T-cell (primary cell): ENCODE data around the gene TMC3. TPM values are rescaled to one million over a fixed set of nuclear protein-coding genes. Genes with fewer than 3 reads are reported as not detected.
"Not testable (repeated sequence)": the region's sequence is repeated elsewhere in the genome, so short reads cannot be mapped to it uniquely, and the experiment has no call there.

Experiments used
- ATAC-seq, 4 experiments: fragments of 200-7000 bp in 3 of 4; fragments of 150-1000 bp in 1 of 4; cut with Tn5 transposase; replicated peaks in 1 of 4; 1 replicate in 3 of 4; 2 replicates in 1 of 4; pipeline ENCODE4 v1.10.0; 2021; ENCODE audit warnings: moderate library complexity in 3 of 4, mild to moderate bottlenecking in 2 of 4, moderate number of reproducible peaks in 1 of 4
- CTCF ChIA-PET, 2 donors: fragments of 300-600 bp; sonication (Branson Sonifier 250); formaldehyde crosslinking; loops; one replicate each; lab custom pipeline; 2022; ENCODE audit warnings: antibody characterized with exemption in 2 of 2; lab: Charles Lee
- POLR2A ChIA-PET, 2 donors: fragments of 300-600 bp; sonication (Branson Sonifier 250); formaldehyde crosslinking; loops; one replicate each; lab custom pipeline; 2022; ENCODE audit warnings: antibody characterized with exemption in 2 of 2; lab: Charles Lee
- DNase-seq, 35 experiments: peaks; one replicate each; pipeline versions ENCODE4 v3.0.0 to v3.0.0-alpha.2; 2013 to 2023
- H3K27ac ChIP-seq: one replicate; pipeline ENCODE4 v1.5.1; 2013; ENCODE audit warnings: low read length
- H3K27me3 ChIP-seq, 2 experiments: replicated peaks in 1 of 2; 1 replicate in 1 of 2; 2 replicates in 1 of 2; pipeline versions ENCODE4 v1.6.1 to v1.7.0; 2013; ENCODE audit warnings: low read length in 1 of 2, mixed read lengths in 1 of 2; ENCODE audit not compliant: control insufficient read depth in 2 of 2, insufficient read depth in 2 of 2; ENCODE audit errors: extremely low read depth in 1 of 2
- H3K36me3 ChIP-seq, 2 donors: 1 replicate in 1 of 2; 2 replicates in 1 of 2; pipeline versions ENCODE4 v1.6.1 to v1.7.0; 2013; ENCODE audit warnings: low read length in 1 of 2; ENCODE audit not compliant: control insufficient read depth in 2 of 2, insufficient read depth in 1 of 2; ENCODE audit errors: extremely low read depth in 1 of 2
- H3K4me1 ChIP-seq, 2 experiments: 1 replicate in 1 of 2; 2 replicates in 1 of 2; pipeline versions ENCODE4 v1.6.1 to v1.7.0; 2013; ENCODE audit warnings: low read length in 2 of 2, mixed read lengths in 1 of 2; ENCODE audit not compliant: insufficient read depth in 2 of 2, control insufficient read depth in 1 of 2; ENCODE audit errors: extremely low read depth in 1 of 2
- H3K4me3 ChIP-seq, 2 donors: 1 replicate in 1 of 2; 2 replicates in 1 of 2; pipeline versions ENCODE4 v1.5.1 to v1.7.0; 2013; ENCODE audit warnings: mild to moderate bottlenecking in 2 of 2, low read length in 1 of 2, moderate library complexity in 1 of 2; ENCODE audit not compliant: control insufficient read depth in 1 of 2; ENCODE audit errors: extremely low read depth in 1 of 2
- H3K9me3 ChIP-seq: 2 replicates; pipeline ENCODE4 v1.7.0; 2013
- H3K27ac Mint-ChIP-seq, 2 donors: one replicate each; pipeline ENCODE4 v1.8.0; 2020 to 2021; ENCODE audit warnings: mild to moderate bottlenecking in 2 of 2, mixed read lengths in 2 of 2
- H3K27me3 Mint-ChIP-seq, 2 donors: one replicate each; pipeline ENCODE4 v1.8.0; 2021 to 2022; ENCODE audit warnings: mixed read lengths in 2 of 2
- H3K36me3 Mint-ChIP-seq: one replicate; pipeline ENCODE4 v1.8.0; 2021; ENCODE audit warnings: mixed read lengths
- H3K4me1 Mint-ChIP-seq, 3 donors: one replicate each; pipeline ENCODE4 v1.8.0; 2020 to 2022; ENCODE audit warnings: mixed read lengths in 3 of 3, mild to moderate bottlenecking in 1 of 3
- H3K4me3 Mint-ChIP-seq, 3 donors: one replicate each; pipeline ENCODE4 v1.8.0; 2020 to 2022; ENCODE audit warnings: mild to moderate bottlenecking in 3 of 3, mixed read lengths in 3 of 3, moderate library complexity in 3 of 3
- H3K9me3 Mint-ChIP-seq, 3 donors: one replicate each; pipeline ENCODE4 v1.8.0; 2020 to 2022; ENCODE audit warnings: mixed read lengths in 3 of 3
- WGBS: methylation state at CpG from one replicate; pipeline ENCODE4 v1.1.5; 2013; ENCODE audit warnings: missing lambda C conversion rate; ENCODE audit not compliant: insufficient coverage; 5-methylcytosine and 5-hydroxymethylcytosine counted together
- total RNA-seq, 35 experiments: library from RNA in 6 of 35; stranded (reverse) in 6 of 35; fragments of 120-200 nt in 1 of 35; gene quantifications; one replicate each; pipeline versions ENCODE4 v1.2.1 to v1.2.4 and lab custom pipeline; 2013 to 2026

The TMC3 gene
- total RNA-seq (not detected), total RNA-seq (lab: John Stamatoyannopoulos, UW) (0 to 0.05 (median 0) reads per million in 29 experiments)
- total RNA-seq (2013): not detected

DNA sequence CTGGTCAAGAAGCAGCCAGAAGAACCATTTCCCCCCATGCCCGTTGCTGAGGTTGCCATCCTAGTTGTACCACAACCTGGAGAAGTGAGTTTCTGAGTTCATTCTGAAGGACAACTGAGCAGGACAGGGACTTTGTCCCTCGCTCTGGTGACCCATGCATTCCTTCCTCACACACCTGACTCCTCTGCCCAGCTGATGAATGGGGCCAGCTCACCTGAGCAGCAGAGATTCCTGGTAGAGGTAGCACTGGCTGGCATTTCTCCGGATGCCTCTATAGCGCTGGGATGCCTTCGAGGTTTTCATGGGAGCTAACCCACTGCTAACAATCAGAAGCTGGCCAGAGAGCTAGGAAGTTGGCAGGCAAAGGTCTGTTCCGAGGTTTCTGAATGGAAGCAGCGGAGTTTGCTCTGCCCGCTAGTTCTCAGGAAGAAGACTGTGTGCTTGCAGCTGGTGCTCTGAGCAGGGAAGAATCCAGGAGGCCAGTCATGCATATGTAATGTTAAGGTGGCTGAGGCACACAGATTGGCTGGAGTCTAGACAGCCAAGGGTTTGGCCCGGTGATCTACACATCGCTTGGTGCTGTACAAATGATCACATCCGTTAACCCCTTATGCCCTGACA lies at the start of gene TMC3:
Gene TMC3, minus strand, starts transcription at position 439 of the 621 bp plus-strand sequence. Its CDS starts 136 bp downstream, at position 303.
- WGBS: 90% methylated on average over 7 of the region's 11 CpGs
- no peak for DNase-seq
- Mint-ChIP-seq H3K27ac (no peak within 1 kb of the TSS), H3K9me3 (no peaks in the 10 kb centered on the region), H3K4me3 (no peak within 1 kb of the TSS), H3K4me1 (no peaks in the 10 kb centered on the region), H3K36me3 (no peaks in the 10 kb centered on the region), H3K27me3 (no peaks in the 10 kb centered on the region)
- ATAC-seq: no peak
- CTCF ChIA-PET: no interaction called here
- Histone ChIP-seq H3K4me1 (no peaks in the 10 kb centered on the region), H3K4me3 (no peak within 1 kb of the TSS), H3K36me3 (no peaks in the 10 kb centered on the region), H3K9me3 (no peaks in the 10 kb centered on the region), H3K27ac (no peak within 1 kb of the TSS), H3K27me3 (peaks cover 0 to 2% of the 10 kb centered on the region in 2 experiments)
- POLR2A ChIA-PET: no interaction called here

- WGBS: no CpG with 5 or more reads among the region's 1 CpG
Measured at GRCh38 chr15:81421461-81421860, 47.4 kb upstream of the TMC3 start.

GRCh38 chr15:81419332-81419943 lies 45.4 kb upstream of the TMC3 start:
- peaks cover 6 to 8% of the 10 kb centered on the region in 2 donors for H3K27me3 Mint-ChIP-seq
- H3K4me1 Mint-ChIP-seq: peaks cover 9 to 11% (median 10%) of the 10 kb centered on the region in 3 donors
- ChIA-PET CTCF (no interaction called here), POLR2A (interaction anchor here in 1 of 2 donors (0.6 kb wide), 1 partner anchor 749 kb away, joined by 5 read pairs; no protein-coding TSS in a partner anchor)
- no peak overlapping the region for H3K4me3 Mint-ChIP-seq
- no peak overlapping the region for H3K4me3 ChIP-seq
- no peak overlapping the region for H3K27ac Mint-ChIP-seq
- H3K4me1 ChIP-seq: peaks cover 0 to 7% of the 10 kb centered on the region in 2 experiments
- no peak for ATAC-seq
- no peaks in the 10 kb centered on the region for H3K36me3 Mint-ChIP-seq
- H3K36me3 ChIP-seq: no peaks in the 10 kb centered on the region
- 78% methylated on average over 6 of the region's 8 CpGs for WGBS
- H3K27ac ChIP-seq: no peak overlapping the region
- no peak for DNase-seq
- H3K27me3 ChIP-seq: peaks cover 0 to 6% of the 10 kb centered on the region in 2 experiments
- no peaks in the 10 kb centered on the region for H3K9me3 ChIP-seq
- H3K9me3 Mint-ChIP-seq: no peaks in the 10 kb centered on the region

More at GRCh38 chr15:81421461-81421860, 47.4 kb upstream of the TMC3 start:
- Mint-ChIP-seq H3K4me3 (no peak overlapping the region), H3K27me3 (peaks cover 5 to 7% of the 10 kb centered on the region in 2 donors), H3K36me3 (no peaks in the 10 kb centered on the region), H3K9me3 (no peaks in the 10 kb centered on the region), H3K4me1 (no peaks in the 10 kb centered on the region), H3K27ac (no peak overlapping the region)
- ATAC-seq (no peak), DNase-seq (no peak)
- no peaks in the 10 kb centered on the region for H3K36me3 ChIP-seq
- H3K4me3 ChIP-seq: no peak overlapping the region
- POLR2A ChIA-PET: no interaction called here
- H3K27ac ChIP-seq: no peak overlapping the region
- H3K4me1 ChIP-seq: no peaks in the 10 kb centered on the region
- CTCF ChIA-PET: no interaction called here
- peaks cover 0 to 5% of the 10 kb centered on the region in 2 experiments for H3K27me3 ChIP-seq
- H3K9me3 ChIP-seq: no peaks in the 10 kb centered on the region

DNA sequence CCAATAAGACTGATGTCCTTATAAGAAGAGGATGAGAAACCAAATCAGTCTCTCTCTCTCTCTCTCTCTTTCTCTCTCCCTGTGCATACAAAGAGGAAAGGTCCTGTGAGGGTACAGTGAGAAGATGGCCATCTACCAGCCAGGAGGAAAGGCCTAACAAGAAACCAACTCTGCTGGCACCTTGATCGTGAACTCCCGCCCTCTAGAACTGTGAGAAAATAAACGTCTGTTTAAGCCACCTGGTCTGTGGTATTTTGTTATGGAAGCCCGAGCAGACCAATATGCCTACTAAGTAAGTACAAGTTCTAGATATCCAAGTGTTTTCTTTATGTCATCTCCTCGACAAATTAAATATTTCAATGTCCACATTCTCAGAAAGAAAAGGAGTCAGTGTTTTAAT lies 44.9 kb upstream of the TMC3 start:
- no peaks in the 10 kb centered on the region for H3K36me3 Mint-ChIP-seq
- ChIA-PET POLR2A (no interaction called here), CTCF (no interaction called here)
- peaks cover 13 to 14% (median 14%) of the 10 kb centered on the region in 3 donors for H3K4me1 Mint-ChIP-seq
- ATAC-seq: no peak
- H3K4me3 Mint-ChIP-seq: no peak overlapping the region
- Histone ChIP-seq H3K4me1 (peaks cover 0 to 7% of the 10 kb centered on the region in 2 experiments), H3K27me3 (peaks cover 0 to 6% of the 10 kb centered on the region in 2 experiments), H3K9me3 (no peaks in the 10 kb centered on the region), H3K36me3 (no peaks in the 10 kb centered on the region), H3K4me3 (no peak overlapping the region), H3K27ac (no peak overlapping the region)
- 60% methylated on average over 1 of the region's 5 CpGs for WGBS
- H3K9me3 Mint-ChIP-seq: no peaks in the 10 kb centered on the region
- peaks cover 6 to 7% of the 10 kb centered on the region in 2 donors for H3K27me3 Mint-ChIP-seq
- no peak overlapping the region for H3K27ac Mint-ChIP-seq
- DNase-seq: no peak

GRCh38 chr15:81418444-81418843 lies 44.4 kb upstream of the TMC3 start:
- H3K4me1 ChIP-seq: peaks cover 0 to 7% of the 10 kb centered on the region in 2 experiments
- no peaks in the 10 kb centered on the region for H3K36me3 Mint-ChIP-seq
- H3K4me3 ChIP-seq: no peak overlapping the region
- H3K36me3 ChIP-seq: no peaks in the 10 kb centered on the region
- no peak overlapping the region for H3K27ac Mint-ChIP-seq
- peaks cover 13 to 14% (median 14%) of the 10 kb centered on the region in 3 donors for H3K4me1 Mint-ChIP-seq
- ATAC-seq (no peak), DNase-seq (no peak)
- no peak overlapping the region for H3K4me3 Mint-ChIP-seq
- peaks cover 6 to 7% of the 10 kb centered on the region in 2 donors for H3K27me3 Mint-ChIP-seq
- no peaks in the 10 kb centered on the region for H3K9me3 Mint-ChIP-seq
- CTCF ChIA-PET: no interaction called here
- POLR2A ChIA-PET: no interaction called here
- H3K27ac ChIP-seq: no peak overlapping the region
- WGBS: 100% methylated on average over 4 of the region's 7 CpGs
- H3K27me3 ChIP-seq: peaks cover 0 to 6% of the 10 kb centered on the region in 2 experiments
- H3K9me3 ChIP-seq: no peaks in the 10 kb centered on the region

DNA sequence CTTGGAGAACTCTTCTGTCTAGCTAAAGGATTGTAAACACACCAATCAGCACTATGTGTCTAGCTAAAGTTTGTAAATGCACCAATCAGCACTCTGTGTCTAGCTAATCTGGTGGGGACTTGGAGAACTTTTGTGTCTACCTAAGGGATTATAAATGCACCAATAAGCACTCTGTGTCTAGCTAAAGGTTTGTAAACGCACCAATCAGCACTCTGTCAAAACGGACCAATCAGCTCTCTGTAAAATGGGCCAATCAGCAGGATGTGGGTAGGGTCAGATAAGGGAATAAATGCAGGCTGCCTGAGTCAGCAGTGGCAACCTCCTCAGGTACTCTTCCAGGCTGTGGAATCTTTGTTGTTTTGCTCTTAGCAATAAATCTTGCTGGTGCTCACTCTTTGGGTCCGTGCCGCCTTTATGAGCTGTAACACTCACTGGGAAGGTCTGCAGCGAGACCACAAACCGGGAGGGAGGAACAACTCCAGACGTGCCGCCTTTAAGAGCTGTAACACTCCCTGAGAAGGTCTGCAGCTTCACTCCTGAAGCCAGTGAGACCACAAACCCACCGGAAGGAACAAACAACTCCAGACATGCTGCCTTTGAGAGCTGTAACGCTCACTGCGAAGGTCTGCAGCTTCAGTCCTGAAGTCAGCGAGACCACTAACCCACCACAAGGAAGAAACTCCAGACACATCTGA lies 40.4 kb upstream of the TMC3 start:
- DNase-seq: peak in 2 of 35 experiments; percentile 1 to 2
- CTCF ChIA-PET: interaction anchor here in 1 of 2 donors (0.9 kb wide), 1 partner anchor 148 kb away, joined by 3 read pairs; no protein-coding TSS in a partner anchor

More for the DNA sequence above, 40.4 kb upstream of the TMC3 start:
- peaks cover 2 to 11% of the 10 kb centered on the region in 2 experiments for H3K4me1 ChIP-seq
- H3K9me3 Mint-ChIP-seq, H3K27ac ChIP-seq, H3K36me3 ChIP-seq, H3K36me3 Mint-ChIP-seq, H3K27me3 Mint-ChIP-seq, H3K4me3 ChIP-seq, H3K9me3 ChIP-seq, H3K27me3 ChIP-seq: not testable (repeated sequence)
- peak in 3 of 4 experiments; percentile 27 to 41 (median 31) for ATAC-seq
- H3K4me3 Mint-ChIP-seq: peak overlapping the region in 2 of 3 donors; percentile 54 to 55
- peaks cover 18 to 21% (median 20%) of the 10 kb centered on the region in 3 donors for H3K4me1 Mint-ChIP-seq
- H3K27ac Mint-ChIP-seq: peak overlapping the region; percentile 44 to 50
- 8% methylated on average over 8 of the region's 12 CpGs for WGBS
- POLR2A ChIA-PET: interaction anchor here in 1 of 2 donors (0.7 kb wide), 1 partner anchor 755 kb away, joined by 3 read pairs; no protein-coding TSS in a partner anchor
